Right ventricle myocardium inferior (tissue), 1 donor: ENCODE results near the gene LILRB5. TPM values are rescaled to one million over a fixed set of nuclear protein-coding genes. Genes with fewer than 3 reads are reported as not detected.
"Not testable (repeated sequence)": the region's sequence is repeated elsewhere in the genome, so short reads cannot be mapped to it uniquely, and the experiment has no call there.

Experiments
- ATAC-seq: fragments of 200-7000 bp; cut with Tn5 transposase; one replicate; pipeline ENCODE4 v1.9.1; 2020; ENCODE audit warnings: mild to moderate bottlenecking, moderate library complexity
- DNase-seq: peaks from one replicate; pipeline ENCODE4 v3.0.0; 2021; ENCODE audit errors: missing footprints
- intact Hi-C: fragments of 100-400 bp; cut with DNase I; formaldehyde crosslinking; loops from one replicate; pipeline ENCODE4 v1.11.0; 2022
- total RNA-seq: library from RNA; stranded (reverse); fragmentation: NEBNext Ultra II Directional; extraction: Animal tissue kit (Norgen Biotek cat#: 25700); gene quantifications from one replicate; pipeline ENCODE4 v1.2.1, GENCODE V29; 2021
- donor health status: DM: no; HTN: yes; CAD: no; lungs with severe emphysema.

Gene LILRB5
- total RNA-seq, 1 donor from 2014 or later = 8.5 TPM

GRCh38 chr19:54252243-54252642, 4.8 kb downstream of the LILRB5 start:
- intact Hi-C loops = no loop called here
- DNase-seq (no peak), ATAC-seq (no peak)

GRCh38 chr19:54248016-54248601, 9.0 kb downstream of the LILRB5 start:
- DNase-seq = peak; percentile 79
- ATAC-seq = peak; percentile 87
- intact Hi-C loops = no loop called here

GRCh38 chr19:54247106-54247930, 9.8 kb downstream of the LILRB5 start:
- no peak for ATAC-seq
- intact Hi-C loops = no loop called here
- DNase-seq = no peak

- ATAC-seq (no peak), DNase-seq (no peak)
- intact Hi-C loops = no loop called here
Measured at GRCh38 chr19:54245936-54246335, 11.1 kb downstream of the LILRB5 start.

GRCh38 chr19:54243809-54244208, 13.3 kb downstream of the LILRB5 start:
- intact Hi-C loops, DNase-seq, ATAC-seq: not testable (repeated sequence)

- DNase-seq (peak; percentile 79), ATAC-seq (peak; percentile 76)
- intact Hi-C loops = not testable (repeated sequence)
Measured at GRCh38 chr19:54242646-54243045, 14.4 kb downstream of the LILRB5 start, which contains the start of gene LILRA6. Gene LILRA6 (minus strand): TSS chr19:54242790.

GRCh38 chr19:54242234-54242633, 14.8 kb downstream of the LILRB5 start:
- ATAC-seq, intact Hi-C loops, DNase-seq: not testable (repeated sequence)

- ATAC-seq, intact Hi-C loops, DNase-seq: not testable (repeated sequence)
Measured at GRCh38 chr19:54240372-54241336, 16.4 kb downstream of the LILRB5 start.

GRCh38 chr19:54239491-54240371, 17.3 kb downstream of the LILRB5 start:
- ATAC-seq, intact Hi-C loops, DNase-seq: not testable (repeated sequence)

GRCh38 chr19:54233941-54234340, 23.1 kb downstream of the LILRB5 start:
- no peak for DNase-seq
- ATAC-seq = no peak
- intact Hi-C loops = no loop called here

- DNase-seq (peak; percentile 94), ATAC-seq (peak; percentile 85)
- intact Hi-C loops = loop anchor here (1.0 kb wide), 1 partner anchor 63 kb away; no protein-coding TSS in a partner anchor
Measured at GRCh38 chr19:54231077-54231931, 25.8 kb downstream of the LILRB5 start.

- DNase-seq (no peak), ATAC-seq (no peak)
- intact Hi-C loops = no loop called here
Measured at GRCh38 chr19:54230031-54230430, 27.0 kb downstream of the LILRB5 start.

GRCh38 chr19:54229146-54229545, 27.9 kb downstream of the LILRB5 start:
- intact Hi-C loops = no loop called here
- DNase-seq (no peak), ATAC-seq (no peak)

- DNase-seq, intact Hi-C loops, ATAC-seq: not testable (repeated sequence)
Measured at GRCh38 chr19:54224619-54225018, 32.5 kb downstream of the LILRB5 start.

- intact Hi-C loops, DNase-seq, ATAC-seq: not testable (repeated sequence)
Measured at GRCh38 chr19:54223937-54224281, 33.2 kb downstream of the LILRB5 start.

GRCh38 chr19:54223277-54223936, 33.7 kb downstream of the LILRB5 start:
- intact Hi-C loops, ATAC-seq: not testable (repeated sequence)

More at GRCh38 chr19:54223277-54223936, 33.7 kb downstream of the LILRB5 start:
- not testable (repeated sequence) for DNase-seq
